HG02571 (cell line): ENCODE results near the gene SLC25A22.

ENCODE experiments used
- ATAC-seq: cut with Tn5 transposase; IDR thresholded peaks from one replicate; pipeline ENCODE4 v1.9.1; 2021; ENCODE audit warnings: mild to moderate bottlenecking, moderate library complexity; ENCODE audit not compliant: unreplicated experiment

The SLC25A22 gene

GRCh38 chr11:823441-824291 lies 25.6 kb upstream of the SLC25A22 start:
- ATAC-seq: no peak

DNA sequence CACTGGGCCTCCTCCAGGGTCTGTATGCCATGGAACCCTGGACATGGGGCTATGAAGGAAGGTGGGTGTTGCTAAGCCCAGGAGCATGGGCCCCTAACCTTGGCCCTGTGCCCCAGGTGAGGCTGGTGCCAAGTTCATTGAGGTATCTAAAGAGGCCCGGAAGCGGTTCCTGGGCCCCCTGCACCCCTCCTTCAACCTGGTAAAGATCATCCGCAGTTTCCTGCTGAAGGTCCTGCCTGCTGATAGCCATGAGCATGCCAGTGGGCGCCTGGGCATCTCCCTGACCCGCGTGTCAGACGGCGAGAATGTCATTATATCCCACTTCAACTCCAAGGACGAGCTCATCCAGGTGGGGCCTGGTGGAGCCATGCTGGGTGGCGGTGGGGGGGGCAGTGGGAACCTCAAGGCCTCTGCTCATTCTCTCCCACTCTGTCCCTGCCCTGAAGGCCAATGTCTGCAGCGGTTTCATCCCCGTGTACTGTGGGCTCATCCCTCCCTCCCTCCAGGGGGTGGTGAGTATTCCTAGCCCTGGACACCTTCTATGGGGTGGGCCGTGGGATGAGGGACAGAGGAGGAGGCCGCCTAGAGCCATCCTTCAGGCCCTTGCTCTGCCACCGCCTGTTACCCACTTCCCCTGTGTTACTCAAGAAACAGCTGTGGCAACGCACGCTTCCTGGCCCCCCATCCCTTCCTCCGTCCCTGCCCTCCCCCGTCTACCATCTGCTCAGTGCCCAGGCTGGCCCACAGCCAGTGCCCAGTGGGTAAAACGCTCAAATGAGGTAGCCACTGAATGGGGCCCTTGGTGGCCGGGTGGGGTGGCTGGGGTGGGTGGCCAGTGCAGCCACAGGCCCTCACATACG lies 23.7 kb upstream of the SLC25A22 start:
- no peak for ATAC-seq

DNA sequence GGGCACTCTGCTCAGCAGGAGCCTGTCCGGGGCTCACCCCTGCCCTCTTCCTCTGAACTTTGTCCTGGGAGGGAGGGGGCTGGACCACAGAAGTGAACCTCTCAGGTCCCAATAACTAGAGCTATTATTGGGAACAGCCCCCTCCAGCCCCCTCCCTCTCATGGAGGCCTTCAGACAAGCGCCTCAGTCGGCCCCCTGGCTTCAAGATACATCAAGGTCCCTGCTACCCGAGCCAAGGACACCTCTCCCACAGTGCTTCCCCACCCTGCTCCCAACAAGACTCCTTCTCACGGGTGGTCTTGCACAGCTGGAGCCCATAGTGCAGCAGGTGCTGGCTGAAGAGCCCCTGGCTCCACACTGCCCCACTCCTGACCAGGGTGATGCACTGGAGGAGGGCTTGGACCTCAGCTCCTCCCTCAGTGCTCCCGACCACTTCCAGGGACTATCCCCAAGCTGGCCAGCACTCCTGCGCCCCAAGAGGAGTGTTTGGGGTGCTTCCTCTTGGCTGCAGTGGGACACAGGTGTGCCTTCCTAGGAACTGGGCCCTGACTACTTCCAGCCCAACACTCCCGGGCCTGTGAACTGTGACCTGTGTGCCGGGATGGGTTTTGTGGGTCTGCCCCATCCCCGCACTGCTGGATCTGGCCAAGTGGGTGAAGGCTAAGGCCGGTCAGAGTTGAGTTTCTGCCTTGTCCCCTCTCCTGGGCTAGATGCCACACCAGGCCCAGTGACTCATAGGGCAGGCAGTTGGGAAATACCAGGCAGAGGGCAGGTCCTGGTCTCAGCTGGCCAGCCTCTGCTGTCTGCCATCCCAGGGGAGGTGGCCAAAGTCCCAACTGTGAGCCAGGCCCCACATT lies 22.8 kb upstream of the SLC25A22 start:
- ATAC-seq: no peak

DNA sequence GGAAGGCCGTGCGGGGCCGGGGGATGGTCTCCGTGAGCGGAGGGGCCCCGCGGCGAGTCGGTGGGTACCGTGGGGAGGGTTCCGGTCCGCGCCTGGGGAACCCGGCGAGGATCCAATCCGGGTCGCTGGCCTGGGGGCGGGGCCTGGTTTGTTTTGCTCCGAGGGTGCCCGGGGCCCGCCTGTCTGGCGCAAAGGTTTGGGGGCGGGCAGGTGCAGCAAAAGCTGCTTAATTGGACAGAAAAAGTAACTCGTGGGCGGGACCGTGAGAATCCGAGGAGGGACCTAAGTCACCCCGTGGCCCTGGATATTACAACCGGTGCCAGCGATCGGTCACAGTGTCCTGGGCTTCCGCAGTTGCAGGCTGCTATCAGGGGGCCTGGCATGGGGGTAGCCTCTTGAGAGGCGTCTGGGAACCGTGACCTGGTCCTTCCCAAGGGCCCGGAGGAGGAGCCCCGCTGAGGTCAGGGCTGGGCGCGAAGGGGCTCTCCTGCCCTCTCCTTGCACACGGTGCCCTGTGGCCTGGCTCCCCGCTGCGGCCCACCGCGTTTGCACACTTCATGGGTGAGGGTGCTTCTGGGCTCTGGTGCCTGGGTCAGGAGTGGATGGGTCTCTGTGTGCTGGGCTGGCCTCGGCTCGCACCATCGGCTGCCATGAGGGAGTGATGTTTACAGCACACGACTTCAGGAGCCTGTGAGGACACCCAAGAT lies 22.0 kb upstream of the SLC25A22 start:
- peak; percentile 47 for ATAC-seq

GRCh38 chr11:819129-819931 lies 21.2 kb upstream of the SLC25A22 start:
- ATAC-seq: peak; percentile 64

DNA sequence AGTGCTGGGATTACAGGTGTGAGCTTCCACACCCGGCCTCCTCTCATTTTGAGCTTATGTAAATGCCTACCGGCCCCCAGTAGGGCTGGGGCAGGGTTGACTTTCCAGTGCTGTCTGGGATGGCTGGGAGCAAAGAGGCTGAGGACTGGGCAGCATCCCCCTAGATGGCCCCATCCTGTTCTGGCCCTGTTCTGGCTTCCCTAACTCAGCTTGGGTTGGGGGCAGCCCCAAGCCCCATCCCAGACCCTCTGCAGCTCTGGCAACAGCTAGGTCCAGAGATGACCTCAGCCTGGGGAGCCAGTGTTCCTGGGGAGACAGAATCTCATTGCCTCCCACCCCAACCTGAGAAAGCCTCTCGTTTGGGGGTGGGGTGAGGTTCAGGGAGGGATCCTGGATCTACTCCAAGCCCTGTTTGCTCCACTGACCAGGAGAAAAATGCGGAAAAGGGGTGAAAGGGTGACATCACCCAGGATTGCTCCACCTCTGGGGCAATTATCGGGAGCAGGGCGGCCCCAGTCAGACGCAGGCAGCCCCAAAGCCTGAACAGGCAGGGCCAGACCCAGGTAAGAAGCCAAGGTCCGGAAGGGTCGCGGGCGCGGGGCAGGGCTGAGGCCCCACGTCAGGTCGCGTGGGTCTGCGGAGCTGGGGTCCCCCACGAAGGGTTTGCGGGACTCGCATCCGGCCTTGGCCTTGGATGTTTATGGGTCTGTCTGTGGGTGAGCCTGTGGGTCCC lies 20.5 kb upstream of the SLC25A22 start, which contains the start of gene PNPLA2:
Gene PNPLA2 (plus strand): TSS at position 519 of the 733 bp plus-strand sequence. CDS start 805 bp downstream, outside the sequence.
- ATAC-seq: no peak

- no peak for ATAC-seq
Observed at GRCh38 chr11:816433-816779, 18.3 kb upstream of the SLC25A22 start.

GRCh38 chr11:815675-816432 lies 17.8 kb upstream of the SLC25A22 start:
- ATAC-seq: no peak

DNA sequence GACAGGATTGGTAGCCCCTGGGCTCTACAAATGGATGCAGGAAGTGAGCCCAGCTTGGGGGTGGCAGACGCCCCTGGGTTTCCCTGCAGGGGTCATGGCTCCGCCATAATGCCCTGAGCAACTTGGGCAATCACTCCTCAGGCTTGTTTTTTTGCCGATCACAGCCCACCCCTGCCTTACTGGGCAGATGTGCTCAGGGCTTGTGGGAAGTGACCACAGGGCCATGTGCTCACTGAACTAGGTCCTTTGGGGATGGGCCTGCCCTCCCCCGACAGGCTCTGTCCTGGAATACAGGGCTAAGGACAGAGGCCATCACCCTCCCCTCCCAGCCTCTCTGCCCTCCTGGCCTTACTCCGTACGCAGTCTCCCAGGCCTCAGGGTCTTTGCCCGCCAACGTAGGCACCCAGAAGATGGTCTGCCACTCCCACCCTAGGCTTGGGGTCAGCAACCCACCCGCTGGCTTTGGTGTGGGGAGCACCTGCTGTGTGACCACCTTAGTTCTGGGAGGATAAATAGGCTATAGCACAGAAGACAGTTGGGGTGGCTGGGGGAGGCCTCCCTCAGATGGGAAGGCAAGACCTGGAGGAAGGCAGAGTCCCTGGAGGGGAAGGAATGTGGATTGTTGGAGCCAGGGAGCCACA lies 15.5 kb upstream of the SLC25A22 start:
- no peak for ATAC-seq

DNA sequence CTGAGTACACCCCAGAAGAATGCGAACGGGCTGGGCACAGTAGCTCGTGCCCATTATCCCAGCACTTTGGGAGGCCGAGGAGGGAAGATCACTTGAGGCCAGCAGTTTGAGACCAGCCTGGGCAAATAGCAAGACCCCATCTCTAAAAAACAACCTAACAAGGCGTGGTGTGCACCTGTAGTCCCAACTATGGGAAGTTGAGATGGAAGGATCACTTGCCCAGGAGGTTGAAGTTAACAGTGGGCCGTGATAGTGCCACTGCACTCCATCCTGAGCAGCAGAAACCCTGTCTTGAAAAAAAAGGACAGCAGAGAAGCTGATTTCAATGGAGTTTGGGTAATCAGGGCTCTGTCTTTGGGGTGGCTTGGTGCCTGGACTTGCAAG lies 15.0 kb upstream of the SLC25A22 start:
- no peak for ATAC-seq

- ATAC-seq: no peak
Observed at GRCh38 chr11:812390-812789, 14.3 kb upstream of the SLC25A22 start.

- no peak for ATAC-seq
Observed at GRCh38 chr11:811446-812245, 13.6 kb upstream of the SLC25A22 start.

GRCh38 chr11:810040-810567 lies 12.0 kb upstream of the SLC25A22 start:
- ATAC-seq: peak; percentile 4

DNA sequence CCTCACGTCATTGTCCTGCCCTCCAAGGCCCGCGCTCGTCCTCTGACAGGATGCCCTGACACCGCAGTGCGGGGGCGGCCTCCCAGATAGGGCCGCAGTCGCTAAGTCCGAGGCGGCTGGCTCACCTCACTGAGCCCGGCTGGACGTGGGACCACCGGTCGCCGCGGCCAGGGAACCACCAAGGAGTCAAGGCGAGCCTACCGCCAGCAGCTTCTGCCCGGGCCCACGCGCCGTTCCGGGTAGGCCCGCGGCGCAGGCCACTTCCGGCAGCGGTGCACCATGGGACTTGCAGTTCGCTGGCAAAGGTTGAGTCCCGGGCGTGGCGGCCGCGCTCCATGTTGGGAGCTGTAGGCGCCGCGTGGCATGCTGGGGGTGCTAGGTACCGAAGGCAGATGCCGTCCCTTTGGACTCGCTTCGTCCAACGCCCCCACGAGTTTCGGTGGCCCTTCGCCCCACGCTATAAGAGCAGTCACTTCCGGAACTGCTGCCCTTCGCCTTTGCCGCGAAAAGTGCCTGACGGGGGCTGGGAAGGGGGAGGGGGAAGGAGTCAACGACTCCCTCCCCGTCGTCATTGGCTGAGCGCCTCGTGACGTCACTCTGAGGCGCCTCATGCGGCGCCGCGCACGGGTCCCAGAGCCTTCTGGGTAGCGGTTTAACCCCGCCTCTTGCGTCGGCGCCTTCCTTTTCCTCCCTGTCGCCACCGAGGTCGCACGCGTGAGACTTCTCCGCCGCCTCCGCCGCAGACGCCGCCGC lies 11.4 kb upstream of the SLC25A22 start, which contains the start of gene RPLP2:
Gene RPLP2 (plus strand): TSS at position 681 of the 753 bp plus-strand sequence. CDS start 268 bp downstream, outside the sequence.
- peak; percentile 69 for ATAC-seq

DNA sequence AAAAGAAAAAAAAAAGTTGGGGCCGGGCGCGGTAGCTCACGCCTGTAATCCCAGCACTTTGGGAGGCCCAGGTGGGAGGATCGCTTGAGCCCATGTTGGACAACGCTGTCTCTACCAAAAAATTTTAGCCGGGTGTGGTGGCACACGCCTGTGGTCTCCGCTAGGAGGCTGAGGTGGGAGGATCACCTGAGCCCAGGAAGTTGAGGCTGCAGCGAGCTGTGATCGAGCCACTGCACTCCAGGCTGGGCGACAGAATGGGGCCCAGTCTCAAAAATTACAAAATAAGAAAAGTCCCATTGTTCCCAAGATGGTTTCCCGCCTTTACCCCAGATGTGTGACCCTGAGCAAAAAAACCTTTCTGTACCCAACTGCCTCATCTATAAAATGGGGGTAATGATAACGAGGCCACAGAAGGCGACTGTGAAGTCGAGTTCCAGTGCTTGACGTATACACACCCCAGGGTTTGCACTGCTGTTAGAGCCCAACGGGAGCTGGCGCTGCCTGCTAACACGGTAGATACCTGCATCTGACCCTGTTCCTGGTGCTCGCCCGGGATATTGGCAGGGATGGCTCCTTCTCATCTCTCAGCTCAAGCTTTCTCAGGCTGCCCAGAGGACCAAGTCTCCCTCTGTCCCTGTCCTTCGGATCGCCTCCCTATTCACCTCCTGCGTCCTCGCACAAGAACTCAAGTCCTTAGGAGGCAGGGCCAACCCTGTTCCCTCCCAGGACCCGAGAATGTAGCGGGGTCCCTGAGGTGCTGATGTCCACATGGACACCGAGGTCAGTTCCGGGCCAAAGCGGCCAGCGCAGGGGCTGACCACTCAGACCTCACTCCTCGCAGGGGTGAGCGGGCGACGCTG lies 10.6 kb upstream of the SLC25A22 start:
- no peak for ATAC-seq
